Prostate gland (tissue), 2 donors: ENCODE results near the gene LAIR1.

Source experiments
- POLR2A ChIP-seq: fragments of 450-650 bp; IDR thresholded peaks from one replicate; pipeline ENCODE4 v1.6.1; 2016; ENCODE audit warnings: antibody characterized with exemption, mild to moderate bottlenecking
- POLR2AphosphoS5 ChIP-seq: sonication (generic); formaldehyde crosslinking; IDR thresholded peaks from one replicate; pipeline ENCODE4 v1.6.1; 2017; ENCODE audit warnings: antibody characterized with exemption
- TF ChIP-seq, protein P1 (sequence below), 4 experiments: fragments of 200-600 bp in 2 of 4; fragments of 450-650 bp in 2 of 4; sonication (generic) in 2 of 4; IDR thresholded peaks; 1 replicate in 3 of 4; 2 replicates in 1 of 4; pipeline ENCODE4 v1.5.1; 2016 to 2019; ENCODE audit warnings: antibody characterized with exemption in 4 of 4, mild to moderate bottlenecking in 2 of 4, moderate library complexity in 2 of 4

DNA sequence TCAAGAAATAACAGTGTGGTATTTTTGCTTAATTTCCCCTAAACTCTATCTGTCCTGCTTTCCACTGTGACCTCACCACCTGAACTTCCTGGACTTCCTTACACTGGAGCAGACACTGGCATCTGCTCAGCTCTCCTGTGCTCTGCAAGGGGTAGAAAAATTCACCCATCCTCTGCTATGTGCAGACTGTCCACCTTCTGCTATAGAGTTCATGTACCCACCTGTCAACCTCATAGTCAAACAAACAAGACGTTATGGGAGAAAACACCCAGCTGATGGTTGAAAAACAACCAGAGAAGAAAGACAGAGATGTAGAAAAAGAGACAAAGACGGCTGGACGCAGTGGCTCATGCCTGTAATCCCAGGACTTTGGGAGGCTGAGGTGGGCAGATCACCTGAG is 12.2 kb downstream of the LAIR1 start:
- TF ChIP-seq, protein P1, sequence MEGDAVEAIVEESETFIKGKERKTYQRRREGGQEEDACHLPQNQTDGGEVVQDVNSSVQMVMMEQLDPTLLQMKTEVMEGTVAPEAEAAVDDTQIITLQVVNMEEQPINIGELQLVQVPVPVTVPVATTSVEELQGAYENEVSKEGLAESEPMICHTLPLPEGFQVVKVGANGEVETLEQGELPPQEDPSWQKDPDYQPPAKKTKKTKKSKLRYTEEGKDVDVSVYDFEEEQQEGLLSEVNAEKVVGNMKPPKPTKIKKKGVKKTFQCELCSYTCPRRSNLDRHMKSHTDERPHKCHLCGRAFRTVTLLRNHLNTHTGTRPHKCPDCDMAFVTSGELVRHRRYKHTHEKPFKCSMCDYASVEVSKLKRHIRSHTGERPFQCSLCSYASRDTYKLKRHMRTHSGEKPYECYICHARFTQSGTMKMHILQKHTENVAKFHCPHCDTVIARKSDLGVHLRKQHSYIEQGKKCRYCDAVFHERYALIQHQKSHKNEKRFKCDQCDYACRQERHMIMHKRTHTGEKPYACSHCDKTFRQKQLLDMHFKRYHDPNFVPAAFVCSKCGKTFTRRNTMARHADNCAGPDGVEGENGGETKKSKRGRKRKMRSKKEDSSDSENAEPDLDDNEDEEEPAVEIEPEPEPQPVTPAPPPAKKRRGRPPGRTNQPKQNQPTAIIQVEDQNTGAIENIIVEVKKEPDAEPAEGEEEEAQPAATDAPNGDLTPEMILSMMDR (IDR thresholded peaks at IDR 0.05), result no peak
- TF ChIP-seq POLR2A (no peak), POLR2AphosphoS5 (no peak)
